Measurements from ENCODE around the gene AMER1.

AMER1 gene

GRCh38 chrX:64184396-64184795 lies 21.1 kb downstream of the AMER1 start:
- H3K4me3 ChIP-seq (ENCODE audit: low read depth, low read length) = no peak overlapping the region
- no peak for TF ChIP-seq CTCF (IDR thresholded peaks at IDR 0.05; ENCODE audit: borderline replicate concordance, insufficient read depth, low read depth, low read length)

GRCh38 chrX:64182208-64182607 lies 23.3 kb downstream of the AMER1 start:
- TF ChIP-seq CTCF (IDR thresholded peaks at IDR 0.05; ENCODE audit: borderline replicate concordance, insufficient read depth, low read depth, low read length) = no peak
- H3K4me3 ChIP-seq (ENCODE audit: low read depth, low read length) = no peak overlapping the region

GRCh38 chrX:64176876-64177275 lies 28.6 kb downstream of the AMER1 start:
- TF ChIP-seq CTCF (IDR thresholded peaks at IDR 0.05; ENCODE audit: borderline replicate concordance, insufficient read depth, low read depth, low read length) = no peak

GRCh38 chrX:64169988-64170387 lies 35.5 kb downstream of the AMER1 start:
- H3K4me3 ChIP-seq (ENCODE audit: low read depth, low read length) = no peak overlapping the region
- no peak for TF ChIP-seq CTCF (IDR thresholded peaks at IDR 0.05; ENCODE audit: borderline replicate concordance, insufficient read depth, low read depth, low read length)

More at GRCh38 chrX:64176876-64177275, 28.6 kb downstream of the AMER1 start:
- no peak overlapping the region for H3K4me3 ChIP-seq (ENCODE audit: low read depth, low read length)

GRCh38 chrX:64152857-64153256 lies 52.7 kb downstream of the AMER1 start:
- no peak for TF ChIP-seq CTCF (IDR thresholded peaks at IDR 0.05; ENCODE audit: borderline replicate concordance, insufficient read depth, low read depth, low read length)
- no peak overlapping the region for H3K4me3 ChIP-seq (ENCODE audit: low read depth, low read length)

- H3K4me3 ChIP-seq (ENCODE audit: low read depth, low read length) = no peak overlapping the region
- no peak for TF ChIP-seq CTCF (IDR thresholded peaks at IDR 0.05; ENCODE audit: borderline replicate concordance, insufficient read depth, low read depth, low read length)
These were observed 53.6 kb downstream of the AMER1 start for GRCh38 chrX:64151911-64152310.

- no peak overlapping the region for H3K4me3 ChIP-seq (ENCODE audit: low read depth, low read length)
- no peak for TF ChIP-seq CTCF (IDR thresholded peaks at IDR 0.05; ENCODE audit: borderline replicate concordance, insufficient read depth, low read depth, low read length)
These were observed 54.7 kb downstream of the AMER1 start for GRCh38 chrX:64150775-64151174.

Data from GM12875 (cell line).